DOHH2 (cell line): Measurements from ENCODE around the gene TFDP1.

ENCODE experiments used
- CTCF ChIP-seq: fragments of 200-600 bp; sonication (generic); IDR thresholded peaks from one replicate; pipeline ENCODE4 v1.5.1; 2014; ENCODE audit warnings: antibody characterized with exemption, mild to moderate bottlenecking, low read depth, low read length; ENCODE audit not compliant: poor library complexity, severe bottlenecking
- EZH2phosphoT487 ChIP-seq: fragments of 200-600 bp; sonication (generic); IDR thresholded peaks from 2 replicates; pipeline ENCODE4 v1.6.1; 2017; ENCODE audit warnings: borderline replicate concordance, mild to moderate bottlenecking, antibody characterized with exemption, low read length, moderate library complexity, mixed read lengths

- no peak for TF ChIP-seq CTCF
- TF ChIP-seq EZH2phosphoT487: no peak
These were observed 75.5 kb downstream of the TFDP1 start for GRCh38 chr13:113660066-113660465.
